Ascending aorta (tissue), 2 donors: Measurements from ENCODE around the gene RC3H1. TPM values are rescaled to one million over a fixed set of nuclear protein-coding genes. Genes with fewer than 3 reads are reported as not detected.

ENCODE experiments used
- DNase-seq, 2 donors: peaks; one replicate each; pipeline ENCODE4 v3.0.0-alpha.2; 2019; ENCODE audit warnings: low spot score in 2 of 2
- H3K27ac ChIP-seq, 2 donors: fragments of 200-600 bp; sonication (generic); one replicate each; pipeline ENCODE4 v1.5.1; 2016 to 2017; ENCODE audit warnings: mild to moderate bottlenecking in 1 of 2
- H3K27me3 ChIP-seq: fragments of 200-600 bp; sonication (generic); one replicate; pipeline ENCODE4 v1.5.1; 2017
- H3K36me3 ChIP-seq, 2 donors: fragments of 200-600 bp; sonication (generic); one replicate each; pipeline ENCODE4 v1.5.1; 2016
- H3K4me1 ChIP-seq, 2 donors: fragments of 200-600 bp; sonication (generic); one replicate each; pipeline ENCODE4 v1.5.1; 2016 to 2017; ENCODE audit warnings: mild to moderate bottlenecking in 1 of 2
- H3K4me3 ChIP-seq, 2 donors: fragments of 200-600 bp; sonication (generic); one replicate each; pipeline ENCODE4 v1.5.1; 2016 to 2017; ENCODE audit warnings: mild to moderate bottlenecking in 1 of 2
- H3K9me3 ChIP-seq, 2 donors: fragments of 200-600 bp; sonication (generic); one replicate each; pipeline ENCODE4 v1.5.1; 2016
- CTCF ChIP-seq, 3 experiments: fragments of 200-600 bp in 2 of 3; fragments of 450-650 bp in 1 of 3; sonication (generic) in 2 of 3; IDR thresholded peaks; one replicate each; pipeline ENCODE4 v1.5.1; 2016 to 2019; ENCODE audit warnings: antibody characterized with exemption in 3 of 3, mild to moderate bottlenecking in 1 of 3, moderate library complexity in 1 of 3
- intact Hi-C: fragments of 100-400 bp; cut with DNase I; formaldehyde crosslinking; loops from one replicate; pipeline ENCODE4 v1.15.1; 2023
- total RNA-seq: library from RNA; depleted of rRNA; stranded (reverse); fragments of >200 nt; gene quantifications from one replicate; pipeline ENCODE4 v1.1.0, GENCODE V29; 2016

Gene RC3H1
- total RNA-seq, 1 donor from 2014 or later: 5.1 TPM

- H3K36me3 ChIP-seq: peaks cover 57 to 80% of the 10 kb centered on the region in 2 donors
These were observed 58.7 kb downstream of the RC3H1 start for GRCh38 chr1:173963477-173963876.

GRCh38 chr1:173960625-173961024, 61.5 kb downstream of the RC3H1 start:
- no peaks in the 10 kb centered on the region for H3K27me3 ChIP-seq
- H3K36me3 ChIP-seq: peaks cover 59 to 86% of the 10 kb centered on the region in 2 donors
- TF ChIP-seq CTCF (IDR thresholded peaks at IDR 0.05): no peak
- no peak overlapping the region for H3K4me3 ChIP-seq
- no peak overlapping the region for H3K27ac ChIP-seq
- H3K4me1 ChIP-seq: no peaks in the 10 kb centered on the region
- no peak for DNase-seq
- intact Hi-C loops: no loop called here
- H3K9me3 ChIP-seq: no peaks in the 10 kb centered on the region

More at GRCh38 chr1:173963477-173963876, 58.7 kb downstream of the RC3H1 start:
- H3K9me3 ChIP-seq: no peaks in the 10 kb centered on the region
- H3K4me3 ChIP-seq: no peak overlapping the region
- no peaks in the 10 kb centered on the region for H3K4me1 ChIP-seq
- H3K27me3 ChIP-seq: no peaks in the 10 kb centered on the region
- H3K27ac ChIP-seq: no peak overlapping the region
- no peak for TF ChIP-seq CTCF (IDR thresholded peaks at IDR 0.05)
- intact Hi-C loops: no loop called here
- no peak for DNase-seq

GRCh38 chr1:173954179-173954578, 68.0 kb downstream of the RC3H1 start:
- Histone ChIP-seq H3K9me3 (no peaks in the 10 kb centered on the region), H3K27me3 (no peaks in the 10 kb centered on the region), H3K4me3 (no peak overlapping the region), H3K4me1 (no peaks in the 10 kb centered on the region), H3K27ac (no peak overlapping the region), H3K36me3 (peaks cover 44 to 87% of the 10 kb centered on the region in 2 donors)
- TF ChIP-seq CTCF (IDR thresholded peaks at IDR 0.05): no peak
- no peak for DNase-seq
- intact Hi-C loops: no loop called here

GRCh38 chr1:173948594-173948993, 73.6 kb downstream of the RC3H1 start:
- Histone ChIP-seq H3K4me3 (no peak overlapping the region), H3K27me3 (no peaks in the 10 kb centered on the region), H3K9me3 (no peaks in the 10 kb centered on the region), H3K27ac (no peak overlapping the region), H3K36me3 (peaks cover 66 to 86% of the 10 kb centered on the region in 2 donors), H3K4me1 (no peaks in the 10 kb centered on the region)
- DNase-seq: no peak
- no peak for TF ChIP-seq CTCF (IDR thresholded peaks at IDR 0.05)
- intact Hi-C loops: no loop called here

GRCh38 chr1:173946380-173946921, 75.7 kb downstream of the RC3H1 start:
- intact Hi-C loops: no loop called here
- Histone ChIP-seq H3K27me3 (no peaks in the 10 kb centered on the region), H3K4me3 (no peak overlapping the region), H3K4me1 (no peaks in the 10 kb centered on the region), H3K27ac (no peak overlapping the region), H3K36me3 (peaks cover 83 to 93% of the 10 kb centered on the region in 2 donors), H3K9me3 (no peaks in the 10 kb centered on the region)
- no peak for DNase-seq
- TF ChIP-seq CTCF (IDR thresholded peaks at IDR 0.05): no peak

GRCh38 chr1:173937062-173937461, 85.1 kb downstream of the RC3H1 start:
- DNase-seq: no peak
- Histone ChIP-seq H3K4me3 (no peak overlapping the region), H3K36me3 (peaks cover 41 to 70% of the 10 kb centered on the region in 2 donors), H3K9me3 (no peaks in the 10 kb centered on the region), H3K4me1 (no peaks in the 10 kb centered on the region), H3K27ac (no peak overlapping the region), H3K27me3 (no peaks in the 10 kb centered on the region)
- no peak for TF ChIP-seq CTCF (IDR thresholded peaks at IDR 0.05)
- intact Hi-C loops: no loop called here
